ENCODE data around the gene DGCR2.

DGCR2 gene

DNA sequence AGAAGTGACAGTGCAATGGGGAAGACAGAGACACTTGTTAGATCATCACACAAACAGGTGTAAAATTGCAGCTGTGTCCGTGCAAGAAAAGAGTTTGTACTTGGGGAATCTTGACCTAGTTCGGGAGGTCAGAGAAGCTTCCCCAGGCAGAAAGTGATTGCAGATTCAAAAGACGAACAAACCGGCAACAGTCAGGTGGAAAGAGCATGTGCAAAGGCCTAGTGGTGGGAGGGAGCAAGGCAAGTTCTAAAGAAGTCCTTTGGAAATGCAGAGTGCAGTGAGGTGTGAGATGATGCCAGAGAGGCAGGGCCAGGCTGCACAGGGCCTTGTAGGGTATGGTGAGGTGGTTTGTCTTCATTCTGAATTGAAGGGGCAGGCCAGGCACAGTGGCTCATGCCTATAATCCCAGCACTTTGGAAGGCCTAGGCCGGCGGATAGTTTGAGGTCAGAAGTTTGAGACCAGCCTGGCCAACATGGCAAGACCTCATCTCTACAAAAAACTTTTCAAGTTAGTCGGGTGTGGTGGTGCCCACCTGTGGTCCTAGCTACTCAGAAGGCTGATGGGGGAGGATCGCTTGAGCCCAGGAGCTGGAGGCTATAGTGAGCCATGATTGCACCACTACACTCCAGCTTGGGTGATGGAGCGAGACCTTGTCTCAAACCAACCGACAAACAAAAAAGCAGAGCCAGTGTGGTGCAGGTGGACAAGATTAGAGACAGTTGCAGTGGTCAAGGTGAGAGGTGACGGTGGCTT is 24.2 kb upstream of the DGCR2 start:
- no peak for DNase-seq

- DNase-seq: peak; percentile 38
Observed at GRCh38 chr22:19143967-19144400, 21.8 kb upstream of the DGCR2 start.

DNA sequence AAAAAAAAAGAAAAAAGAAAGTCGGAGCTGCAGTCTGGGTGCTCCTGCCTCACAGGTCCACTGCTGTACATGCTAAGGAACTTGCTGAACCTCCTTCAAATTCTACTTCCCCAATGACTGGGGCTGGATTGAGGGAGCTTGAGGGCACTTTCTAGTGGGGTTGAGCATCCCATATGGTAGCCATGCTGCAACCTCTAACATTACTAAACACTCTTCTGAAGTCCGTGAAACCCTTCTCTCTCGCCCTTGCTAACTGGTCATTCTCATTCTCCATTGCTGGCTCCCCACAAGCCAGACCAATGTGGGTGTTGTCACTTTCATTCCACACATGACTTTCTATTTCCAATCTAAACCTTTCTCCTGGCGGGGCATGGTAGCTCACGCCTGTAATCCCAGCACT is 21.0 kb upstream of the DGCR2 start:
- DNase-seq: no peak

GRCh38 chr22:19142394-19142793 is 20.2 kb upstream of the DGCR2 start:
- no peak for DNase-seq

GRCh38 chr22:19139974-19140373 is 17.8 kb upstream of the DGCR2 start:
- no peak for DNase-seq

DNA sequence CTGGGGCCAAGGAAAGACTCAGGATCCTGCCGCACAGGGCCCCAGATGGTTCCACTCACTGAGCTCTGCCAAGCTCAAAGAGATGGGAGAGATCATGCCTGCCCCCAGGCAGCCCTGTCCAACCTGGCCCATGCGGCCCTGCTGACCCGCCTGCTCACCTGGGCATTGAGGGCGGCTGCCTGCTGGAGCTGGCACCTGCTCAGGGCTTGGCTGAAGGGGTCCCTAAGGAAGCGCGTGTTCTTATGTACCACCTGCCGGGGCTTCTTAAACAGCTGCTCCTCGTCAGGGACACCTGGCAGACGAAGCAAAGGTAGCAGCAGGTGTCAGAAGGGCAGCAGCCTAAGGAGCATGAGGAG is 16.8 kb upstream of the DGCR2 start:
- no peak for DNase-seq

- no peak for DNase-seq
Observed at GRCh38 chr22:19138217-19139000, 16.2 kb upstream of the DGCR2 start.

GRCh38 chr22:19137384-19138216 is 15.4 kb upstream of the DGCR2 start:
- no peak for DNase-seq

GRCh38 chr22:19136915-19137314 is 14.7 kb upstream of the DGCR2 start:
- no peak for DNase-seq

DNA sequence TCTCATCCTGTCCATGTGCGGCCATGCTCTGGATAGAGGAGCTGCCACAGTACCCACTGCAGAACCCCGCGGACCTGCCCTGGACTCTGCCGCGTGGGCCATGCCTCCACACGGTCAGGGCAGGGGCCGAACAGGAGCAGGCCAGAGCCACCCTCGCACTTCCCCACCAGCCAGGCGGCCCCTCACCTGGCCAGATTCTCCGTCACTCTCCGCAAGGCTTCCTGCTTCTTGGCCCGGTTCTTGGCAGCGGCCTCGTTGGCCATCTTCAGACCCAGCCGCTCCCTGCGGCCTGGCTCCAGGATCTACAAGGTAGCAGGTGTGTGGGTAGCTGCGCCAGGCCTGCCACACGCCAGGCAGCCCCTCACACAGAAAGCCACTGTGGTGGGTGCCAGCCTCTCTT is 12.7 kb upstream of the DGCR2 start:
- DNase-seq: no peak

DNA sequence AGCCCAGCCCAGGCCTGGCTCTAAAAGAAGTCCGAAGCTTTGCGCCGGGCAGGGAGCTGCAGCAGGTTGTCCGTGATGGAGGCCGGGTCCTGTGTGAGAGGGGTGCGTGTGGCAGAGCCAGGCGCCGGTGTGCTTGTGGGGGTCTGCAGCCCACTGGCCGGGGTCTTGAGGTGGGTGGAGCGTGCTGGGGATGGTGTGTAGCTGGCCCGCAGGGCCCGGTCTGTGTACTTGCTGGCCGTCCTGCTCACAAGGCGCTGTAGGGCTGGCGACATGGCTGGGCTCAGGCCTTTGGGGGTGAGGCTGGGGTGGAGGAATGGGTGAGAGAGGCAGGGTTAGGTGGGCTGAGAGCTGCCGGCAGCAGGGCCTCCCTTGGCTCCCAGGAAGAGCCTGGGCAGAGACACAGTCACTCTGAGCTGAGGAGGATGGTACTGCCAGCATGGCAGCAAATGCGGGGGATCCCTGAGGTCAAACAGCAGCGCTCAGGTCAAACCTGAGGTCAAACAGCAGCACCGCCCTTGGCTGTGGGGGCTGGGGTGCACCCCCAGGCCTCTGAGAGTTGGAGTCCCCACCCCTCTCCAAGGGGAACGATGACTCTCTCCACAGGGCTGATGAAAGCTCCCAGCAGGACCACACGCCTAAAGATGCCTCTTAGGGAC is 12.1 kb upstream of the DGCR2 start:
- DNase-seq: no peak

- DNase-seq: no peak
Observed at GRCh38 chr22:19133561-19133960, 11.3 kb upstream of the DGCR2 start.

DNA sequence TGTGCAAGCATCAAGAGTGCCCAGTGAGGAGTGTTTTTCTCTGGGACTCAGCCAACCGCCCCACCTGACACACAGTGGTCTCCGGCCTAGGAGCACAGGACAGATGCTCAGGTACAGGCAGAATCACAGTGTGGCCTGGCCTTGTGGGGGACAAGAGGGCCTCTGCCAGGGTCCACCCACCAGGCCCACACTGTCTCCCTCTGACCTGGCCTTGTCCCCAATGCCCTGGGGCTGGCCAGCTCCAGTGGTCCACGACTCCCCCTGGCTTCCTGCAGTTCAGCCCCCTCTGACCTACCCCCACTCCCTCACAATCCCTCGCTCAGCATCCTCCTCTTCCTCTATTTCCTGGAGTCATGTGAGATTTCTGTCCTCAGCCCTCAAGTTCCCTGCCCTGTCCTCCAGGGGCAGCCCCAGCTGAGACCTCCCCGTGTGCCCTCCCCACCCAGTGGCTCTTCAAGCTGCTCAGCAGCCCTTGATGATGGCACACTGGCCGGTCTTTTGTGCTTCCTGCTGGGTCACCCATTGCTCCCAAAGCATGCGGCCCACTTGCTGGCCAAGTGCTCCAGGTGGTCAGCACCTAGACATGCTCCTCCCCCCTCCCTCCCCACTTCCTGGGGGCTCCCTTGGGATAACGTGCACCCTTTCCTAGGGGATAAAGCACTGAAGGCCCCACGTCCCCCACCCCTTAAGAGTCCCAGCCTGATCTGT is 10.6 kb upstream of the DGCR2 start:
- DNase-seq: no peak

DNA sequence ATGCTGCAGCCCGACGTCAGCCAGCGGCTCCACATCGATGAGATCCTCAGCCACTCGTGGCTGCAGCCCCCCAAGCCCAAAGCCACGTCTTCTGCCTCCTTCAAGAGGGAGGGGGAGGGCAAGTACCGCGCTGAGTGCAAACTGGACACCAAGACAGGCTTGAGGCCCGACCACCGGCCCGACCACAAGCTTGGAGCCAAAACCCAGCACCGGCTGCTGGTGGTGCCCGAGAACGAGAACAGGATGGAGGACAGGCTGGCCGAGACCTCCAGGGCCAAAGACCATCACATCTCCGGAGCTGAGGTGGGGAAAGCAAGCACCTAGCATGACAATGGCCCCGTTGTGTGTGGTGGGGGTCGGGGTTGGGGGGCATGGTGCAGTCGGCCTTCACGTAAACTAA is 9.9 kb upstream of the DGCR2 start:
- DNase-seq: no peak

- DNase-seq: no peak
Observed at GRCh38 chr22:19131685-19132015, 9.4 kb upstream of the DGCR2 start.

DNA sequence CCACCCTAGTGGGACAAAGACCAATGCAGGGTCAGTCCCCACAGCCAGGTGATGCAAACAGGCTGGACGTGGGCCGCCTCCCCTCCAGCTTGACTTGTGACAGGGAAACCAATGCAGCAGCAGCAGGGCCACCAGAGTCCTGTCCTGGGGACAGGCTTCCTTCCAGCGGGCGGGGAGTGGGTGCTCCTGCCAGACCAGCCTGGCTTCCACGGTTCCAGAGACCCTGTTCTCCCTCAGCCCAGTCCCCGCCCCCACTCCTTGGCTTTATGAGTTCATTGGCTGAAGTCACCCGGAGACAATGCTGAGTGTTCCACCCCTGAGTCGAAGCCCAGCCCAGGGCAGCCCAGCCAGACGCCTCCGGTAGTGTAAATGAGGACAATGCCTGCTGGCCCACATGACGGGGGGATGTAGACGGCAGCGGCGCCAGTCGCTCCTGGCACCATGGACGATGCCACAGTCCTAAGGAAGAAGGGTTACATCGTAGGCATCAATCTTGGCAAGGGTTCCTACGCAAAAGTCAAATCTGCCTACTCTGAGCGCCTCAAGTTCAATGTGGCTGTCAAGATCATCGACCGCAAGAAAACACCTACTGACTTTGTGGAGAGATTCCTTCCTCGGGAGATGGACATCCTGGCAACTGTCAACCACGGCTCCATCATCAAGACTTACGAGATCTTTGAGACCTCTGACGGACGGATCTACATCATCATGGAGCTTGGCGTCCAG is 8.9 kb upstream of the DGCR2 start, which contains the start of gene TSSK2:
TSSK2 (plus strand) TSS at position 350 of the 726 bp plus-strand sequence; CDS start at position 442, 92 bp downstream.
- DNase-seq: no peak

DNA sequence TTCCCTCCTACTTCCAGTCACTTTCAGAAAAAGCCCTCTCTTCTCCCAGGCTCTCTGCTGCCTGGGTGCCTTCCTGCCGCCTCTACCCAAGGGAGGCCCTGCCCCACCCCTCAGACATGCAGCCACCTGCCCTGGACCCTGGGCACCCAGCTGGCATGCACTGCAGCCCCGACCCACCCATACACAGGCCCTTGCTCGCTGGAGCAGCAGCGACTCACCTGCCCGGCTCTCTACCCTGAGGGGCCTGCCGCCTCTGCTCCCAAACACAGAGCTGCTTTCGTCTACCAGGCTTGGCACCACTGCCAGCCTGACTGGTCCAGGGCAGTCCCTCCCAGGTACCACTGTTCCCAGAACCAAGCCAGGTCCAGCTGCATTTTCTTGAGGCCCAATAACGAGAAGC is 7.7 kb upstream of the DGCR2 start:
- no peak for DNase-seq

DNA sequence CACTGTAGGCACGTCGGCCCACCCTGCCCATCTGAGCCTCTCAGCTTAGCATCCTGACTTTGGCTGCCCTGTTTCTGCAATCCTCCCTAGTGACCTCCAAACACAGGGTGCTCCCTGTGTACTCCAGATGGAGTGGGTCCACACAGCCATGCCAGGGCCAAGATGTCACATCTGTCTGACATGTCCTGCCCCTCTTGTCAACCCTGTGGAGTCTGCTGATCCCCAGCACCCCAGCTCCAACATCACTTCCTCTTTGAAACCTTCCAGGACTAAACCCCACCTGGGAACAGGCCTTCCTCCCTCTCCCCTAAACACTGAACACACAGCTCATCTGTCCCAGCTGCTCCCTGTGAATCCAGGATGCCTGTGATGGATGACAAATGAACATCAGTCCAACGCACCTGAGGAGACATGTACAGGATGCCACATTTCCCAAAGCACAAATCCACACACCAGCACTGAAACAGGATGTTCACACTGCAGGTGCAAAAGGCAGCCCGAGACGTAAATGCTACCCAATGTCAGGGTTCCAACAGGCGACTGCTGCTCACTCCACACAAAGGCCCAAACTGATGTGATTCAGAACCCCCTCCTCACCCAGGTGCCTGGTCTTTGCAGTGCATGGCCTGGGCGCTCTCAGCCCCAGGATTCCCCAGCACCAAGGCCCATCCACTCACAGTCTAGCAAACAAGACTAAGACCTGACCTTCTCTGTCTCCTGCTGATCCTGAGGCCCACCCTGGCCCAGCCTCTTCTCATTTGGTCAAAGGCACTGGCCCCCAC is 6.9 kb upstream of the DGCR2 start:
- DNase-seq: no peak

GRCh38 chr22:19128009-19128401 is 5.8 kb upstream of the DGCR2 start:
- no peak for DNase-seq

GRCh38 chr22:19127329-19128008 is 5.3 kb upstream of the DGCR2 start:
- DNase-seq: no peak
